ENCODE measurements around the gene CYP27B1.

The CYP27B1 gene

DNA sequence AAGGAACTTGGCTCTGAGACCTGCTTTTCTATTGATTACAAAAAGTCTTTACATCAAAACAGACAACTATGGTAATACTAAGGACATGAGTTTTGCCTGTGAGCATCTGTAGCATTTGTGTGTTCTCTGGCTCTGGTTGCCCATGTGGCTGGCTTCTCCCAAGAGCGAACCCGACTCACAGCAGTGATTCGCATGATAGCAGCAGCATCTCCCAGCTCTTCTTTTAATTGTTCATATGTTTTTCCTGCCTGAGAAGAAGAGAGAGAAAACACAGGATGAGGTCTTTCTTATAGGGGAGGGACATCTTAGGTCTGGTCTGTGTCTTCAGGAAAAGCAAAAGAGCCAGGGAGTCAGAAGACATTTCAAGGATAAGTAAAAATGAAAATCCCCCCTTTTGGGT is 34.1 kb upstream of the CYP27B1 start:
- no peak overlapping the region for H3K4me2 ChIP-seq (ENCODE audit: low read length)
- no peaks in the 10 kb centered on the region for H3K4me1 ChIP-seq (ENCODE audit: insufficient read depth, low read length, severe bottlenecking)
- no peaks in the 10 kb centered on the region for H4K20me1 ChIP-seq (ENCODE audit: insufficient read depth, low read length)
- no peak overlapping the region for H3K27ac ChIP-seq (ENCODE audit: low read depth, low read length, poor library complexity, severe bottlenecking)
- H3K36me3 ChIP-seq (ENCODE audit: insufficient read depth, low read length), result peaks cover 26% of the 10 kb centered on the region
- no peaks in the 10 kb centered on the region for H3K9me2 ChIP-seq (ENCODE audit: low read depth, low read length)
- H3K4me3 ChIP-seq (ENCODE audit: low read depth, low read length, poor library complexity, severe bottlenecking), result no peak overlapping the region
- H2AFZ ChIP-seq (ENCODE audit: low read length), result no peak overlapping the region
- no peak for TF ChIP-seq EZH2 (IDR thresholded peaks at IDR 0.05; ENCODE audit: borderline replicate concordance, low read length)
- TF ChIP-seq, protein P1, sequence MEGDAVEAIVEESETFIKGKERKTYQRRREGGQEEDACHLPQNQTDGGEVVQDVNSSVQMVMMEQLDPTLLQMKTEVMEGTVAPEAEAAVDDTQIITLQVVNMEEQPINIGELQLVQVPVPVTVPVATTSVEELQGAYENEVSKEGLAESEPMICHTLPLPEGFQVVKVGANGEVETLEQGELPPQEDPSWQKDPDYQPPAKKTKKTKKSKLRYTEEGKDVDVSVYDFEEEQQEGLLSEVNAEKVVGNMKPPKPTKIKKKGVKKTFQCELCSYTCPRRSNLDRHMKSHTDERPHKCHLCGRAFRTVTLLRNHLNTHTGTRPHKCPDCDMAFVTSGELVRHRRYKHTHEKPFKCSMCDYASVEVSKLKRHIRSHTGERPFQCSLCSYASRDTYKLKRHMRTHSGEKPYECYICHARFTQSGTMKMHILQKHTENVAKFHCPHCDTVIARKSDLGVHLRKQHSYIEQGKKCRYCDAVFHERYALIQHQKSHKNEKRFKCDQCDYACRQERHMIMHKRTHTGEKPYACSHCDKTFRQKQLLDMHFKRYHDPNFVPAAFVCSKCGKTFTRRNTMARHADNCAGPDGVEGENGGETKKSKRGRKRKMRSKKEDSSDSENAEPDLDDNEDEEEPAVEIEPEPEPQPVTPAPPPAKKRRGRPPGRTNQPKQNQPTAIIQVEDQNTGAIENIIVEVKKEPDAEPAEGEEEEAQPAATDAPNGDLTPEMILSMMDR (IDR thresholded peaks at IDR 0.05; ENCODE audit: low read length), result no peak
- no peaks in the 10 kb centered on the region for H3K9me3 ChIP-seq (ENCODE audit: low read length)
- no peak overlapping the region for H3K9ac ChIP-seq (ENCODE audit: low read length)
- H3F3A ChIP-seq (ENCODE audit: insufficient read depth, low read length), result no peaks in the 10 kb centered on the region
- no peaks in the 10 kb centered on the region for H3K27me3 ChIP-seq (ENCODE audit: insufficient read depth, low read length)
- H3K79me2 ChIP-seq (ENCODE audit: insufficient read depth, low read length), result no peaks in the 10 kb centered on the region

DNA sequence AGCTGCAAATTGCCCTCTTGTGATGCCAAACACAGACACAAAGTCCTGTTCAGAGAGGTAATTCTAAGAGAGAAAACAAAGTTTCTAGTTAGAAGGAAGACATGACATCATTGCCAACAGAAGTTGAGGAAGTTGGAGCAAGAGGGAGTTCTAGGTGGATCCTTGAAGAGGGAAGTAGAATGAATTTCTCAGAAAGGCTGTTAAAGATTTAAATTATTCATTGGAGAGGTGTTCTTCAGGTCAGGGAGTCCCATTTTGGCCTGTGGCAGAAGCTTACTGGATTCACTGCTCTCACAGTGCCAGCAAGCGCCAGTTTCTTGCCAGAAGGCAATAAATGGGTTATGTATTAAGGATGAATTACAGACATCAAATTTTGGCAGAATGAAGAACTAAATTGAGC is 31.1 kb upstream of the CYP27B1 start:
- Histone ChIP-seq H3K9me3 (ENCODE audit: low read length) (no peaks in the 10 kb centered on the region), H3K27ac (ENCODE audit: low read depth, low read length, poor library complexity, severe bottlenecking) (no peak overlapping the region), H3F3A (ENCODE audit: insufficient read depth, low read length) (no peaks in the 10 kb centered on the region), H3K27me3 (ENCODE audit: insufficient read depth, low read length) (no peaks in the 10 kb centered on the region), H3K9ac (ENCODE audit: low read length) (no peak overlapping the region), H3K4me3 (ENCODE audit: low read depth, low read length, poor library complexity, severe bottlenecking) (no peak overlapping the region), H4K20me1 (ENCODE audit: insufficient read depth, low read length) (no peaks in the 10 kb centered on the region), H2AFZ (ENCODE audit: low read length) (no peak overlapping the region), H3K79me2 (ENCODE audit: insufficient read depth, low read length) (no peaks in the 10 kb centered on the region), H3K36me3 (ENCODE audit: insufficient read depth, low read length) (peaks cover 52% of the 10 kb centered on the region), H3K9me2 (ENCODE audit: low read depth, low read length) (no peaks in the 10 kb centered on the region), H3K4me2 (ENCODE audit: low read length) (no peak overlapping the region), H3K4me1 (ENCODE audit: insufficient read depth, low read length, severe bottlenecking) (no peaks in the 10 kb centered on the region)
- TF ChIP-seq, protein P1 (IDR thresholded peaks at IDR 0.05; ENCODE audit: low read length), result no peak
- TF ChIP-seq EZH2 (IDR thresholded peaks at IDR 0.05; ENCODE audit: borderline replicate concordance, low read length), result no peak

DNA sequence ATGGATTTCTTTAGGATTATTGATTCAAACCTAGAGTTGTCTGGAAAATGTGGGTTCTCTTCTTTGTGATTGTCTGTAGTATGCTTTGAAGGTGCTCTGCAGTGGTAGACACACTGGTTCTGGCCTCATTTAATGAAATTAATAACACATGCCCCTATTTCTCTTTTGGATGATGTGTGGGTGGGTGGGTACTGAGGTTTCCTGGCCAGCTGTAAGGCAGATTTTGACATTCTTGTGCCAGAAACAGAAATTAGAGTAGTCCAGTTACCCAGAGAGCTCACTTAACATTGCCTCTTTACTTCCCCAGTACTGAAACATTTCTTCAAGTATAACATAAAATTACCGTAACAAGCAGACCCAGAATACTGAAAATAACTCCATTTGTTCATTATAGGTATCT is 30.1 kb upstream of the CYP27B1 start:
- Histone ChIP-seq H3K36me3 (ENCODE audit: insufficient read depth, low read length) (peaks cover 61% of the 10 kb centered on the region), H3K9me2 (ENCODE audit: low read depth, low read length) (no peaks in the 10 kb centered on the region), H3K9me3 (ENCODE audit: low read length) (no peaks in the 10 kb centered on the region), H4K20me1 (ENCODE audit: insufficient read depth, low read length) (no peaks in the 10 kb centered on the region), H3K79me2 (ENCODE audit: insufficient read depth, low read length) (no peaks in the 10 kb centered on the region), H3K9ac (ENCODE audit: low read length) (no peak overlapping the region), H2AFZ (ENCODE audit: low read length) (no peak overlapping the region), H3K4me2 (ENCODE audit: low read length) (no peak overlapping the region), H3K27me3 (ENCODE audit: insufficient read depth, low read length) (no peaks in the 10 kb centered on the region), H3K4me1 (ENCODE audit: insufficient read depth, low read length, severe bottlenecking) (no peaks in the 10 kb centered on the region), H3K4me3 (ENCODE audit: low read depth, low read length, poor library complexity, severe bottlenecking) (no peak overlapping the region), H3F3A (ENCODE audit: insufficient read depth, low read length) (no peaks in the 10 kb centered on the region), H3K27ac (ENCODE audit: low read depth, low read length, poor library complexity, severe bottlenecking) (no peak overlapping the region)
- no peak for TF ChIP-seq EZH2 (IDR thresholded peaks at IDR 0.05; ENCODE audit: borderline replicate concordance, low read length)
- TF ChIP-seq, protein P1 (IDR thresholded peaks at IDR 0.05; ENCODE audit: low read length), result no peak

All from OCI-LY1 (cell line).